Smooth muscle cell (in vitro differentiated cells): ENCODE data around the gene GABRD. TPM values are rescaled to one million over a fixed set of nuclear protein-coding genes. Genes with fewer than 3 reads are reported as not detected.

Source experiments
- DNase-seq: peaks from one replicate; lab custom pipeline; 2025; ENCODE audit not compliant: unreplicated experiment; lab: John Stamatoyannopoulos, UW
- H2AFZ ChIP-seq: fragments of 200-600 bp; sonication (generic); 2 replicates; pipeline ENCODE4 v1.6.0; 2016; ENCODE audit warnings: antibody characterized with exemption, low read depth, mild to moderate bottlenecking
- H3F3A ChIP-seq: fragments of 200-600 bp; sonication (generic); 2 replicates; pipeline ENCODE4 v1.6.0; 2017; ENCODE audit warnings: antibody characterized with exemption, low read depth
- H3K27ac ChIP-seq: fragments of 200-600 bp; sonication (generic); 2 replicates; pipeline ENCODE4 v1.5.1; 2016; ENCODE audit warnings: low read depth, mild to moderate bottlenecking
- H3K27me3 ChIP-seq: fragments of 200-600 bp; sonication (generic); 2 replicates; pipeline ENCODE4 v1.6.1; 2016; ENCODE audit warnings: low read depth, mild to moderate bottlenecking
- H3K36me3 ChIP-seq: fragments of 200-600 bp; sonication (generic); 2 replicates; pipeline ENCODE4 v1.5.1; 2016; ENCODE audit warnings: low read depth
- H3K4me1 ChIP-seq: fragments of 200-600 bp; sonication (generic); 2 replicates; pipeline ENCODE4 v1.5.1; 2016; ENCODE audit warnings: low read depth
- H3K4me2 ChIP-seq: fragments of 200-600 bp; sonication (generic); 2 replicates; pipeline ENCODE4 v1.6.0; 2016; ENCODE audit warnings: mild to moderate bottlenecking
- H3K4me3 ChIP-seq: fragments of 200-600 bp; sonication (generic); 2 replicates; pipeline ENCODE4 v1.5.1; 2016; ENCODE audit warnings: mild to moderate bottlenecking
- H3K79me2 ChIP-seq: fragments of 200-600 bp; sonication (generic); 2 replicates; pipeline ENCODE4 v1.6.0; 2016; ENCODE audit warnings: low read depth, mild to moderate bottlenecking
- H3K9ac ChIP-seq: fragments of 200-600 bp; sonication (generic); 2 replicates; pipeline ENCODE4 v1.6.0; 2016; ENCODE audit warnings: low read depth
- H3K9me3 ChIP-seq: fragments of 200-600 bp; sonication (generic); replicated peaks from 2 replicates; pipeline ENCODE4 v1.5.1; 2016; ENCODE audit warnings: low read depth
- H4K20me1 ChIP-seq: fragments of 200-600 bp; sonication (generic); 2 replicates; pipeline ENCODE4 v1.6.0; 2016; ENCODE audit warnings: low read depth
- WGBS: methylation state at CpG from one replicate; pipeline ENCODE4 v1.1.7; 2016; ENCODE audit warnings: low lambda C conversion rate; 5-methylcytosine and 5-hydroxymethylcytosine counted together
- polyA plus RNA-seq: library from polyadenylated mRNA; unstranded; fragments of >200 nt; fragmentation: Nextera tagmentation; extraction: Ambion mirVana; gene quantifications from 2 replicates; pipeline ENCODE4 v1.2.1, GENCODE V29; 2016
- total RNA-seq: library from RNA; depleted of rRNA; stranded (reverse); fragments of >200 nt; gene quantifications from 2 replicates; pipeline ENCODE4 v1.2.3, GENCODE V29; 2014
- TF ChIP-seq, protein P1 (sequence below): fragments of 200-600 bp; sonication (generic); IDR thresholded peaks from 2 replicates; pipeline ENCODE4 v1.5.1; 2017; ENCODE audit warnings: borderline replicate concordance, mild to moderate bottlenecking, antibody characterized with exemption; ENCODE audit not compliant: insufficient read depth, poor library complexity, severe bottlenecking

The GABRD gene
- total and polyA plus RNA-seq, 2 experiments from 2014 or later, result not detected

DNA sequence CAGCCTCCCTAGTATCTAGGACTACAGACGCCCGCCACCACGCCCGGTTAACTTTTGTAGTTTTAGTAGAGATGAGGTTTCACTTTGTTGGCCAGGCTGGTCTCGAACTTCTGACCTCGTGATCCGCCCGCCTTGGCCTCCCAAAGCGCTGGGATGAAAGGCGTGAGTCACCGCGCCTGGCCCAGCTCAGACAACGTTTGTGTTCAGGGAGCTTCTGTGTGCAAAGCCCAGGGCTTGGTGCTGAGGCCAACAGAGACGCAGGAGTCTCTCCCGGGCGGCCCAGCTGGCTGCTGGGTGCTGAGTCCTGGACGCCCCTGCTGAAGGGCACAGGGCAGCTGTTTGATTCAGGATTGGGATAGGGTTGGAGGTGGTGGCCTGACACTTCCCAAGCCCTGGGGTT, 34.1 kb downstream of the GABRD start:
- Histone ChIP-seq H2AFZ (no peak overlapping the region), H3K4me2 (no peak overlapping the region), H3F3A (no peaks in the 10 kb centered on the region), H3K27me3 (peaks cover 42% of the 10 kb centered on the region), H3K4me1 (no peaks in the 10 kb centered on the region), H3K9ac (no peak overlapping the region), H3K79me2 (no peaks in the 10 kb centered on the region), H3K27ac (no peak overlapping the region), H3K9me3 (no peaks in the 10 kb centered on the region), H3K36me3 (no peaks in the 10 kb centered on the region), H4K20me1 (peaks cover 14% of the 10 kb centered on the region), H3K4me3 (no peak overlapping the region)
- TF ChIP-seq, protein P1, sequence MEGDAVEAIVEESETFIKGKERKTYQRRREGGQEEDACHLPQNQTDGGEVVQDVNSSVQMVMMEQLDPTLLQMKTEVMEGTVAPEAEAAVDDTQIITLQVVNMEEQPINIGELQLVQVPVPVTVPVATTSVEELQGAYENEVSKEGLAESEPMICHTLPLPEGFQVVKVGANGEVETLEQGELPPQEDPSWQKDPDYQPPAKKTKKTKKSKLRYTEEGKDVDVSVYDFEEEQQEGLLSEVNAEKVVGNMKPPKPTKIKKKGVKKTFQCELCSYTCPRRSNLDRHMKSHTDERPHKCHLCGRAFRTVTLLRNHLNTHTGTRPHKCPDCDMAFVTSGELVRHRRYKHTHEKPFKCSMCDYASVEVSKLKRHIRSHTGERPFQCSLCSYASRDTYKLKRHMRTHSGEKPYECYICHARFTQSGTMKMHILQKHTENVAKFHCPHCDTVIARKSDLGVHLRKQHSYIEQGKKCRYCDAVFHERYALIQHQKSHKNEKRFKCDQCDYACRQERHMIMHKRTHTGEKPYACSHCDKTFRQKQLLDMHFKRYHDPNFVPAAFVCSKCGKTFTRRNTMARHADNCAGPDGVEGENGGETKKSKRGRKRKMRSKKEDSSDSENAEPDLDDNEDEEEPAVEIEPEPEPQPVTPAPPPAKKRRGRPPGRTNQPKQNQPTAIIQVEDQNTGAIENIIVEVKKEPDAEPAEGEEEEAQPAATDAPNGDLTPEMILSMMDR, result no peak
- 90% methylated on average over 17 of the region's 17 CpGs for WGBS
- no peak for DNase-seq

DNA sequence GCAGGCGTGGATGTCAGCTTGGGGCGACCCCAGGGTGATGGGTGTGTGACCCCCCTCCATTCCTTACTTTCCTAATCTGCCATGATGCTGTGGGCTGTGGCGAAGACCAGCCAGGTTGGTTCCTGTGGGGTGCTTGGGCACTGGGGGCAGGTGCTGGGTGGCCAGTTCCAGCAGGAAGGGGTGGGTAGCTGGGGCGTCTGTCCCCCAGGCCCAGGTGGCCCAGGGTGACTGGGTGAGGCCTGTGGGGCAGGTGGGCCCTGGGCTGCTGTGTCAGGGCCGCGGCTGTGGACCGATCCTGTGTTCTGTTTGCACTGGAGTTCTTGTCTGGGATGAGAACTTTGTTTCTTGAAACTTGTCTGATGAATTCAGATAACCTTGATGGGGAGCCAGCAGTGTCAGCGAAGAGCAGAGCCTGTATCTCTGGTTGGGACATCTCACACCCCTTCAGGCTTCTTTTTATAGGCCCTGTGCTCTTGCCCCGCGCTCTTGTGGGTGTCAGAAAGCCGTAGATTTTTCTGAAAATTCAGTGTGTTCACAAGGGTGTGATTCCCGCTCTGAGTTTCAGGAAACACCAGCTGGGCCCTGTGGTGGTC, 34.7 kb downstream of the GABRD start:
- H3K27ac ChIP-seq, result no peak overlapping the region
- no peak overlapping the region for H3K4me3 ChIP-seq
- no peaks in the 10 kb centered on the region for H3K36me3 ChIP-seq
- DNase-seq, result no peak
- TF ChIP-seq, protein P1, result no peak
- peaks cover 14% of the 10 kb centered on the region for H4K20me1 ChIP-seq
- no peaks in the 10 kb centered on the region for H3K4me1 ChIP-seq
- H3K9me3 ChIP-seq, result no peaks in the 10 kb centered on the region
- 96% methylated on average over 12 of the region's 12 CpGs for WGBS
- H3F3A ChIP-seq, result no peaks in the 10 kb centered on the region
- H2AFZ ChIP-seq, result no peak overlapping the region
- peaks cover 35% of the 10 kb centered on the region for H3K27me3 ChIP-seq
- no peak overlapping the region for H3K9ac ChIP-seq
- no peak overlapping the region for H3K4me2 ChIP-seq
- no peaks in the 10 kb centered on the region for H3K79me2 ChIP-seq

DNA sequence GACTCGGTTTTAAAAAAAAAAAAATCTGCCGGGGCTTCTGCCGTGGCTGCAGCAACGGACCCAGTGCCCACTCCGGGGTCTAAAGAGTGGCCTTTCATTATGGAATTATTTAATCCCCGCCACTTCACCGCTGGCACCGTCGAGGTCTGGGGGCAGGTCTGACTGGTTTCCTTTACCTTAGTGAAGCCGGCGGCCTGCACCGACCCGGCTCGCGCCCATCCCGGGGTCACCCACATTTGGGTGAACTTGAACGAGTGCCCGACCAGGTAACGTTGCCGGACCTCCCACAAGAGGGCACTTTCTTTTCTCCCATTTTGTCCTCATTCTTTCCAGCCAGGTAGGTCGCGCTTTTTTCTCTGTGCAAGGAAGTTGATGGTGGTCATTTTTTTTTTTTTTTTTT, 35.4 kb downstream of the GABRD start:
- no peaks in the 10 kb centered on the region for H3K4me1 ChIP-seq
- H3K4me3 ChIP-seq, result no peak overlapping the region
- WGBS, result 92% methylated on average over 22 of the region's 22 CpGs
- no peak overlapping the region for H2AFZ ChIP-seq
- H3K9me3 ChIP-seq, result no peaks in the 10 kb centered on the region
- H4K20me1 ChIP-seq, result peaks cover 14% of the 10 kb centered on the region
- no peak overlapping the region for H3K4me2 ChIP-seq
- peaks cover 29% of the 10 kb centered on the region for H3K27me3 ChIP-seq
- no peaks in the 10 kb centered on the region for H3F3A ChIP-seq
- TF ChIP-seq, protein P1, result no peak
- no peaks in the 10 kb centered on the region for H3K36me3 ChIP-seq
- no peak overlapping the region for H3K27ac ChIP-seq
- no peaks in the 10 kb centered on the region for H3K79me2 ChIP-seq
- H3K9ac ChIP-seq, result no peak overlapping the region
- DNase-seq, result no peak

DNA sequence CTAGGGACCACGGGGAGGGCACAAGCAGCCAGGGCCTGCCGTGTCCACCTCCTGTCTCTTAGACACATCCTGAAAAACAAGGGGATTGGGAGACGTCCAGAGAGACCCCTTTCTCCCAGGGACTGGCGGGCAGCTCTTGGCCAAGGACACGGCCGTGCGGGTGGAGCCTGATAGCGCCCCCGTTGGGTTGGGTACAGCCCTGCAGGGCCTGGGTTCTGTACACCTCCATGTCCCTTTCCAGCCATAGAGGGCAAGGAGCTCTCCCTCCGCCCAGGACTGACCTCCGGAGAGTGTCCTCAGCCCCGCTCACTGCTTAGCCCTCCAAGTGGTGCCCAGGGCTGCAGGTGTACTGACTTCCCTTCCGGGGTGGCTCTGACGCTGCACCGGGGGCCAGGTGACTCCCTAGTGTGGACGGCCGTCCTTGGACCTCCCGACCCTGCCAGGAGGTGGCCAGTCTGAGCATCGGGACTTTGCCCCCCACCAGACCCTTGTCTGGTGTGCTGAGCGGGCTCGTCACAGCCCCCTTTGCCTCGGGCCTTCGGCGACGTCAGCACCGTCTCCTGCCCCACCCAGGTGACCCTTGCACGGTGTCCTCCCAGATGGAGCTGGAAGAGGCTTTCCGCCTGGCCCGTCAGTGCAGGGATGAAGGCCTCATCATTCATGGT, 36.9 kb downstream of the GABRD start:
- Histone ChIP-seq H3K27me3 (peaks cover 14% of the 10 kb centered on the region), H3K9ac (no peak overlapping the region), H3K4me3 (no peak overlapping the region), H3F3A (no peaks in the 10 kb centered on the region), H2AFZ (no peak overlapping the region), H3K79me2 (no peaks in the 10 kb centered on the region), H4K20me1 (peaks cover 14% of the 10 kb centered on the region), H3K9me3 (no peaks in the 10 kb centered on the region), H3K36me3 (no peaks in the 10 kb centered on the region), H3K4me1 (no peaks in the 10 kb centered on the region), H3K27ac (no peak overlapping the region), H3K4me2 (no peak overlapping the region)
- WGBS, result 97% methylated on average over 29 of the region's 29 CpGs
- no peak for DNase-seq
- TF ChIP-seq, protein P1, result no peak
